Measurements from ENCODE around the gene BMPER. TPM values are rescaled to one million over a fixed set of nuclear protein-coding genes. Genes with fewer than 3 reads are reported as not detected.
A peak's percentile ranks its signal among the peaks of the same experiment; 100 is the strongest.

BMPER gene
- total and polyA plus RNA-seq, 2 of the 8 experiments (the other 6 are each of a cell fraction or from before 2014, with no cell fraction given): 0.33 to 0.69 TPM

- TF ChIP-seq BRCA1 (IDR thresholded peaks at IDR 0.05; ENCODE audit: low read depth, low read length): no peak
- no peak for TF ChIP-seq JUND (IDR thresholded peaks at IDR 0.05; ENCODE audit: low read length)
- TF ChIP-seq TBP (IDR thresholded peaks at IDR 0.05; ENCODE audit: low read depth, low read length): no peak
- TF ChIP-seq SP4 (IDR thresholded peaks at IDR 0.05; ENCODE audit: low read length): no peak
- TF ChIP-seq CHD1 (IDR thresholded peaks at IDR 0.05; ENCODE audit: low read depth, low read length): no peak
- TF ChIP-seq CREB1 (IDR thresholded peaks at IDR 0.05): no peak
- no peak for TF ChIP-seq ATF2 (IDR thresholded peaks at IDR 0.05; ENCODE audit: low read length)
- TF ChIP-seq JUN (IDR thresholded peaks at IDR 0.05; ENCODE audit: low read depth, low read length): no peak
- TF ChIP-seq NRF1 (IDR thresholded peaks at IDR 0.05; ENCODE audit: low read depth, low read length): no peak
- TF ChIP-seq KDM5A (IDR thresholded peaks at IDR 0.05; ENCODE audit: low read length): no peak
- no peak for TF ChIP-seq SP2 (IDR thresholded peaks at IDR 0.05; ENCODE audit: low read length)
- TF ChIP-seq YY1 (IDR thresholded peaks at IDR 0.05; ENCODE audit: low read depth, low read length): no peak
- TF ChIP-seq EGR1 (IDR thresholded peaks at IDR 0.05; ENCODE audit: borderline replicate concordance, low read depth, low read length): no peak
- no peak for TF ChIP-seq PHF8 (conservative IDR thresholded peaks at IDR 0.05; ENCODE audit: low read depth, low read length)
- Histone ChIP-seq H4K5ac (ENCODE audit: insufficient read length, low read depth, low read length) (no peak overlapping the region), H3K9ac (replicated peaks in 1 of 4; ENCODE audit: extremely low read depth in 1 of 4, low read depth in 3 of 4, low read length in 3 of 4) (no peak overlapping the region), H3K23ac (ENCODE audit: insufficient read length) (no peak overlapping the region), H2AFZ (ENCODE audit: low read length) (no peak overlapping the region), H3K4me3 (ENCODE audit: extremely low read depth in 1 of 4, insufficient read depth in 2 of 4, low read depth in 3 of 4, low read length in 4 of 4) (no peak overlapping the region), H2BK12ac (ENCODE audit: low read depth, low read length) (no peak overlapping the region), H3K4ac (replicated peaks; ENCODE audit: insufficient read length, low read depth, low read length) (peak overlapping the region; percentile 64), H4K20me1 (replicated peaks in 1 of 2; ENCODE audit: control insufficient read depth in 1 of 2, insufficient read depth in 2 of 2, low read length in 2 of 2) (no peaks in the 10 kb centered on the region), H3K56ac (replicated peaks; ENCODE audit: insufficient read length, low read depth, low read length) (no peak overlapping the region), H2BK120ac (replicated peaks; ENCODE audit: low read depth, low read length) (no peak overlapping the region), H3K79me1 (ENCODE audit: low read depth, low read length) (no peaks in the 10 kb centered on the region), H2BK15ac (ENCODE audit: low read length) (no peak overlapping the region), H3K23me2 (ENCODE audit: low read depth, low read length) (no peaks in the 10 kb centered on the region), H4K91ac (replicated peaks; ENCODE audit: insufficient read length, low read length) (no peak overlapping the region), H3K18ac (ENCODE audit: extremely low read depth, low read length) (no peak overlapping the region), H3K36me3 (ENCODE audit: control insufficient read depth in 2 of 4, insufficient read depth in 4 of 4, low read length in 3 of 4) (no peaks in the 10 kb centered on the region), H3K4me1 (replicated peaks in 1 of 4; ENCODE audit: control insufficient read depth in 3 of 4, insufficient read depth in 4 of 4, low read length in 3 of 4) (no peaks in the 10 kb centered on the region), H2BK20ac (ENCODE audit: low read length) (no peak overlapping the region), H3K79me2 (ENCODE audit: control insufficient read depth in 1 of 2, insufficient read depth in 2 of 2, low read length in 2 of 2) (no peaks in the 10 kb centered on the region), H4K8ac (ENCODE audit: extremely low read depth, insufficient read depth, low read length) (no peak overlapping the region), H2BK5ac (ENCODE audit: low read depth, low read length) (no peak overlapping the region), H3K27ac (ENCODE audit: low read depth, low read length) (no peak overlapping the region), H3K9me3 (ENCODE audit: insufficient read depth in 2 of 2, low read depth in 1 of 2, low read length in 1 of 2) (no peaks in the 10 kb centered on the region), H3K4me2 (ENCODE audit: insufficient read depth in 1 of 2, low read depth in 2 of 2, low read length in 2 of 2) (no peak overlapping the region), H3K27me3 (replicated peaks in 1 of 4; ENCODE audit: control insufficient read depth in 3 of 4, extremely low read depth in 1 of 4, insufficient read depth in 3 of 4, low read length in 3 of 4) (no peaks in the 10 kb centered on the region), H3K14ac (ENCODE audit: insufficient read length) (no peak overlapping the region), H2AK5ac (ENCODE audit: low read depth, low read length) (no peak overlapping the region)
- no peak for FAIRE-seq
- POLR2A ChIA-PET (ENCODE audit: partially characterized antibody): interaction anchor here (1.2 kb wide), 1 partner anchor 16 kb away, joined by 3 read pairs; no protein-coding TSS in a partner anchor
- WGBS, 2 experiments (ENCODE audit: extremely low coverage in 1 of 2, insufficient coverage in 1 of 2, insufficient read length in 1 of 2, insufficient replicate concordance in 2 of 2, low coverage in 1 of 2, low lambda C conversion rate in 2 of 2, missing lambda C conversion rate in 1 of 2): 96% methylated on average over 4 of the region's 4 CpGs; no CpG with 5 or more reads in 1 of the 2 experiments
- CTCF ChIA-PET (ENCODE audit: partially characterized antibody): interaction anchor here (1.1 to 1.6 kb wide), 3 partner anchors 24 to 55 kb away, joined by 4 to 5 read pairs (median 5); no protein-coding TSS in a partner anchor
- DNase-seq (ENCODE audit: low read depth in 1 of 2, low spot score in 2 of 2): no peak
These were observed 285.0 kb downstream of the BMPER start for GRCh38 chr7:34190299-34190698.

Measured in H1 (cell line).